ENCODE data around the gene LRG1.
A peak's percentile ranks its signal among the peaks of the same experiment; 100 is the strongest.

LRG1 gene

DNA sequence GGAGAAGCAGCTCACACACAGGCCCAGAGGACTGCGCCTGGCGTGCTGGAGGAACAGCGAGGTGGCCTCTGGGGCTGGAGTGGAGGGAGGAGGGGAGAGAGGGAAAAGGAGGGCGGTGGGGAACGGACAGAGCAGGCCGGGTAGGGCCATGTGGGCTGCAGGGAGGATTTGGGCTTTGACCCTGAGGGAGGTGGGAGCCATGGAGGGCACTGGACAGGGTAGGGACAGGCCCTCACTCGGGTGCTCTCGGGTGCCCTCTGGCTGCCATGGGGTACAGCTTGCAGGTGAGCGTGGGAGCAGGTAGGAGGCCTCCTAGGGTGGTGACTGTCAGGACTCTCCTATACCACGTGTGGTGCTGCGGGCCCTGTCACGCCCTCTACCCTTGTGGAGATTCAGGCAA is 44.4 kb downstream of the LRG1 start:
- no peak for DNase-seq (ENCODE audit: low read depth)
- H3K4me3 ChIP-seq (ENCODE audit: control insufficient read depth, low read depth, low read length) = no peak overlapping the region
- TF ChIP-seq, protein P1, sequence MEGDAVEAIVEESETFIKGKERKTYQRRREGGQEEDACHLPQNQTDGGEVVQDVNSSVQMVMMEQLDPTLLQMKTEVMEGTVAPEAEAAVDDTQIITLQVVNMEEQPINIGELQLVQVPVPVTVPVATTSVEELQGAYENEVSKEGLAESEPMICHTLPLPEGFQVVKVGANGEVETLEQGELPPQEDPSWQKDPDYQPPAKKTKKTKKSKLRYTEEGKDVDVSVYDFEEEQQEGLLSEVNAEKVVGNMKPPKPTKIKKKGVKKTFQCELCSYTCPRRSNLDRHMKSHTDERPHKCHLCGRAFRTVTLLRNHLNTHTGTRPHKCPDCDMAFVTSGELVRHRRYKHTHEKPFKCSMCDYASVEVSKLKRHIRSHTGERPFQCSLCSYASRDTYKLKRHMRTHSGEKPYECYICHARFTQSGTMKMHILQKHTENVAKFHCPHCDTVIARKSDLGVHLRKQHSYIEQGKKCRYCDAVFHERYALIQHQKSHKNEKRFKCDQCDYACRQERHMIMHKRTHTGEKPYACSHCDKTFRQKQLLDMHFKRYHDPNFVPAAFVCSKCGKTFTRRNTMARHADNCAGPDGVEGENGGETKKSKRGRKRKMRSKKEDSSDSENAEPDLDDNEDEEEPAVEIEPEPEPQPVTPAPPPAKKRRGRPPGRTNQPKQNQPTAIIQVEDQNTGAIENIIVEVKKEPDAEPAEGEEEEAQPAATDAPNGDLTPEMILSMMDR (IDR thresholded peaks at IDR 0.05; ENCODE audit: control insufficient read depth, insufficient read depth, low read depth, low read length, missing control alignments) = peak; percentile 34

DNA sequence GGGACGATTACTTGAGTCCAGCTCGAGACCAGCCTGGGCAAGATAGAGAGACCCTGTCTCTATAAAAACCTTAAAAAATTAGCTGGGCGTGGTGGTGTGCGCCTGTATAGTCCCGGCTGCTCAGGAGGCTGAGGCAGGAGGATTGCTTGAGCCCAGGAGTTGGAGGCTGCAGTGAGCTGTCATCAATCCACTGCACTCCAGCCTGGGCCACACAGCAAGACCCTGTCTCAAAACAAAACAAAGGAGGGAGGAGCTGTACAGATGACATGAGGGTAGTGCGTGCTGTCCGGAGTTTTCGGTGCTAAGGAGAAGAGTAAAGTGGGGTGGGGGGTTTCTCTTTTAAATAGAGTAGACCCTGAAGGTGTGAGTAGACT is 45.2 kb downstream of the LRG1 start:
- no peak for DNase-seq (ENCODE audit: low read depth)
- H3K4me3 ChIP-seq (ENCODE audit: control insufficient read depth, low read depth, low read length) = no peak overlapping the region
- TF ChIP-seq, protein P1 (IDR thresholded peaks at IDR 0.05; ENCODE audit: control insufficient read depth, insufficient read depth, low read depth, low read length, missing control alignments) = no peak

DNA sequence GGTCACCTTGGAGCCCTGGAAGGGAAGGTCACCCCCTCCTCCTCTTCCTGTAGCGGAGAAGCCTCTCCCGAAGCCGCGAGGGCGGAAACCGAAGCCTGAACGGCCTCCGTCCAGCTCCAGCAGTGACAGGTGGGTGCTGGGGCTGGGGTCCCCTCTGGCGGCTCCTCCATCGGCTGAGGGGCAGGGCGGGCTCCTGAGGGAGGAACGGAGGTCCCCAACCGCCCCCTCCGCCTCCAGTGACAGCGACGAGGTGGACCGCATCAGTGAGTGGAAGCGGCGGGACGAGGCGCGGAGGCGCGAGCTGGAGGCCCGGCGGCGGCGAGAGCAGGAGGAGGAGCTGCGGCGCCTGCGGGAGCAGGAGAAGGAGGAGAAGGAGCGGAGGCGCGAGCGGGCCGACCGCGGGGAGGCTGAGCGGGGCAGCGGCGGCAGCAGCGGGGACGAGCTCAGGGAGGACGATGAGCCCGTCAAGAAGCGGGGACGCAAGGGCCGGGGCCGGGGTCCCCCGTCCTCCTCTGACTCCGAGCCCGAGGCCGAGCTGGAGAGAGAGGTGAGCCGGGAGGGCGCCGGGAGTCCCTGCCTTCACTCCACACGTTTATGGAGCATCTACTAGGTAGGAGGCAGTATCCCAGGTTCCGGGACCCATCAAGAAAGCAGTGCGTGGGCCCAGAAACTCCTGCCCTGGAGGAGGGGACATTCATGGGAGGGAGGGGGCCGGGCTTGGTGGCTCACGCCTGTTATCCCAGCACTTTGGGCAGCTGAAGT is 45.7 kb downstream of the LRG1 start:
- no peak for DNase-seq (ENCODE audit: low read depth)
- TF ChIP-seq, protein P1 (IDR thresholded peaks at IDR 0.05; ENCODE audit: control insufficient read depth, insufficient read depth, low read depth, low read length, missing control alignments) = no peak
- no peak overlapping the region for H3K4me3 ChIP-seq (ENCODE audit: control insufficient read depth, low read depth, low read length)

DNA sequence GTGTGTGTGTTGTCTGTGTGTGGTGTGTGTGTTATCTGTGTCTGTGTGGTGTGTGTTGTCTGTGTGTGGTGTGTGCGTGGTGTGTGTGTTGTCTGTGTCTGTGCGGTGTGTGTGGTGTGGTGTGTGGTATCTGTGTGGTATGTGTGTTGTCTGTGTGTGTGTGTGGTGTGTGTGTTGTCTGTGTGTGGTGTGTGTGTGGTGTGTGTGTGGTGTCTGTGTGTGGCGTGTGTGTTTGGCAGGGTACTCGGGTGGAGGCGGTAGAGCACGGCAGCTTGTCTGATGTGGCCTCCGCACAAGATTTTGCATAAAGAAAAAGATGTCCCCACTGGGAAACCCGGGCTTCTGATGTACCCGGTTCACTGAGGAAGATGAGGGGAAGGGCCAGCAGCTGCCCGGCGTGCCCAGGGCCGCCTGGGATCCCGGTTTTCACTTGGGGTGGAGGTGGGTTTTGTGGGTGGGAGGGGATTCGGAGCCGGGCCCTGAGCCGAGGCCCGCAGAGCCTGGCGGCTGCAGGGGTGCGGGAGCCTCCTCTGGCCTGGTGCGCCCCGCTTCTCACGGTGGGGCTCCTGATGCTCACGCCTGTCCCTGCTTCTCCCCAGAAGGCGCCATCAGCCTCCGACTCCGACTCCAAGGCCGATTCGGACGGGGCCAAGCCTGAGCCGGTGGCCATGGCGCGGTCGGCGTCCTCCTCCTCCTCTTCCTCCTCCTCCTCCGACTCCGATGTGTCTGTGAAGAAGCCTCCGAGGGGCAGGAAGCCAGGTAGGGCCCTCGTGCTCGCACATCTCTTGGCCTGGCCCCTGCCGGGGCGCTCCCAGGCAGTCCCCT is 46.5 kb downstream of the LRG1 start:
- H3K4me3 ChIP-seq (ENCODE audit: control insufficient read depth, low read depth, low read length) = no peak overlapping the region
- no peak for DNase-seq (ENCODE audit: low read depth)
- TF ChIP-seq, protein P1 (IDR thresholded peaks at IDR 0.05; ENCODE audit: control insufficient read depth, insufficient read depth, low read depth, low read length, missing control alignments) = no peak

DNA sequence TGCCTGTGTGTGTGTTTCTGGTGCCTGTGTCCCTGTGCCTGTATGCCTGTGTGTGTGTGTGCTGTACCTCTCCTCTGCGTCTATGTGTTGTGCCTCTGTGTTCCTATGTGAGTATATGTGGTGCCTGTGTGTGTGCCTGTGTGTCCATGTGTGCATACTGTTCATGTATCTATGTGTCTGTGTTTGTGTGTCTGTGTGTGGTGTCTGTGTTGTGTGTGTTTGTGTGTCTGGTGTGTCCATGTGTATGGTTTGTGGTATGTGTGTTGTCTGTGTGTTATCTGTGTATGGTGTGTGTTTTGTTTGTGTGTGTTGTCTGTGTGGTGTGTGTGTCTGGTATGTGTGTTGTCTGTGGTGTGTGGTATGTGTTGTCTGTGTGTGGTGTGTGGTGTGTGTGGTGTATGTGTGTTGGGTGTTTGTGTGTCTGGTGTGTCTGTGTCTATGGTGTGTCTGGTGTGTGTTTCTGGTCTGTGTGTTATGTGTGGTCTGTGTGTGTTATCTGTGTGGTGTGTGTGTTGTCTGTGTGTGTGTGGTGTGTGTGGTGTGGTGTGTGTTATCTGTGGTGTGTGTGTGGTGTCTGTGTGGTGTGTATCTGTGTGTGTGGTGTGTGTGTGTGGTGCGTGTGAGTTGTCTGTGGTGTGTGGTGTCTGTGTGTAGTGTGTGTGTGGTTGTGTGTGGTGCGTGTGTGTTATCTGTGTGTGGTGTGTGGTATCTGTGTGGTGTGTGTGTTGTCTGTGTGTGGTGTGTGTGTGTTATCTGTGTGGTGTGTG is 47.3 kb downstream of the LRG1 start:
- TF ChIP-seq, protein P1 (IDR thresholded peaks at IDR 0.05; ENCODE audit: control insufficient read depth, insufficient read depth, low read depth, low read length, missing control alignments) = no peak
- no peak overlapping the region for H3K4me3 ChIP-seq (ENCODE audit: control insufficient read depth, low read depth, low read length)
- DNase-seq (ENCODE audit: low read depth) = no peak

DNA sequence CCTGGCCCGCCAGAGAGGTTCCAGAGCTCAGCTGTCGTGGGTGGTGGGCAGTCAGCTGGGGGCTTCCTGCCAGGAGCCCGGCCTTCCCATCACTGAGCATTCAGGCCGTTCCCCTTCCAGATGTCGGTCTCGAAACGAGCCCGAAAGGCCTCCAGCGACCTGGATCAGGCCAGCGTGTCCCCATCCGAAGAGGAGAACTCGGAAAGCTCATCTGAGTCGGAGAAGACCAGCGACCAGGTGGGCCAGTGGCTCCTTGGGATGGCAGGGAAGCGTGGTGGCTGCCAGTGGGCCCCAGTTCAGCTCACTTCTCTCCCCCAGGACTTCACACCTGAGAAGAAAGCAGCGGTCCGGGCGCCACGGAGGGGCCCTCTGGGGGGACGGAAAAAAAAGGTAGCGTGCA is 48.4 kb downstream of the LRG1 start:
- TF ChIP-seq, protein P1 (IDR thresholded peaks at IDR 0.05; ENCODE audit: control insufficient read depth, insufficient read depth, low read depth, low read length, missing control alignments) = no peak
- no peak for DNase-seq (ENCODE audit: low read depth)
- no peak overlapping the region for H3K4me3 ChIP-seq (ENCODE audit: control insufficient read depth, low read depth, low read length)
